ENCODE measurements around the gene EPM2AIP1. TPM values are rescaled to one million over a fixed set of nuclear protein-coding genes. Genes with fewer than 3 reads are reported as not detected.

Gene EPM2AIP1
- polyA plus RNA-seq, 1 donor from 2014 or later: 41.4 TPM

DNA sequence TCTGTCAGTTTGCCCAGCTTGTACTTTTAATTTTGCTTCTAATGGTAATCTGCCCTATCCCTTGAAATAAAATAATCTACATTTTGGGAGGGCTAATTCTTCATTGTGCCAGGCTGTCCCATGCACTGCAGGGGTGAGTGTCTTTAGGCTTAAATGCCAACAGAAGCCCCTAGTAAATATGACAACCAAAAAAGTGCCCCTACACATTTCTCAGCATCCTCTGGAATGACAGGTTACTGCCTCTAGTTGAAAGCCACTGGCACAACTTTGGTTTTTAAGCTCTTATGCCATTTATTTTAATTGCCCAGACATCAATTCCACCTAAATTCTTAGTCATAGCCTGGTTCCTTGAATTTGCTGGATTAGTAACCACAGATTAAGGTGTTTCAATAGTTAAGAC, 3.4 kb downstream of the EPM2AIP1 start:
- Histone ChIP-seq H3K9me3 (ENCODE audit: low read length) (no peaks in the 10 kb centered on the region), H4K20me1 (ENCODE audit: insufficient read depth) (no peaks in the 10 kb centered on the region), H3K27me3 (ENCODE audit: insufficient read depth, low read depth, low read length) (no peaks in the 10 kb centered on the region), H3F3A (ENCODE audit: insufficient read depth, low read length, poor library complexity, severe bottlenecking) (no peaks in the 10 kb centered on the region), H3K36me3 (ENCODE audit: insufficient read depth, low read length) (peaks cover 8% of the 10 kb centered on the region), H3K27ac (ENCODE audit: low read length) (no peak overlapping the region), H2AFZ (ENCODE audit: low read depth, low read length) (no peak overlapping the region), H3K79me2 (replicated peaks; ENCODE audit: insufficient read depth, low read length) (peaks cover 51% of the 10 kb centered on the region), H3K4me2 (ENCODE audit: low read length) (peak overlapping the region; percentile 82), H3K4me3 (ENCODE audit: low read length) (peak overlapping the region; percentile 82), H3K9ac (ENCODE audit: low read length) (peak overlapping the region; percentile 4), H3K9me2 (ENCODE audit: insufficient read depth, low read length) (no peaks in the 10 kb centered on the region)
- TF ChIP-seq MXI1 (conservative IDR thresholded peaks at IDR 0.05; ENCODE audit: poor library complexity, severe bottlenecking) (no peak), EP300 (conservative IDR thresholded peaks at IDR 0.05; ENCODE audit: poor library complexity, severe bottlenecking) (no peak), POLR2AphosphoS5 (IDR thresholded peaks at IDR 0.05) (no peak)

GRCh38 chr3:36989005-36989404, 3.9 kb downstream of the EPM2AIP1 start:
- TF ChIP-seq TAF1 (IDR thresholded peaks at IDR 0.05; ENCODE audit: low read depth) (no peak), EZH2 (IDR thresholded peaks at IDR 0.05; ENCODE audit: borderline replicate concordance, insufficient read depth, low read length, poor library complexity, severe bottlenecking) (no peak), POLR2AphosphoS5 (IDR thresholded peaks at IDR 0.05) (no peak), MXI1 (conservative IDR thresholded peaks at IDR 0.05; ENCODE audit: poor library complexity, severe bottlenecking) (no peak), RAD21 (conservative IDR thresholded peaks at IDR 0.05) (no peak), CTCF (IDR thresholded peaks at IDR 0.05; ENCODE audit: poor library complexity, severe bottlenecking) (no peak)
- TF ChIP-seq, protein P1, sequence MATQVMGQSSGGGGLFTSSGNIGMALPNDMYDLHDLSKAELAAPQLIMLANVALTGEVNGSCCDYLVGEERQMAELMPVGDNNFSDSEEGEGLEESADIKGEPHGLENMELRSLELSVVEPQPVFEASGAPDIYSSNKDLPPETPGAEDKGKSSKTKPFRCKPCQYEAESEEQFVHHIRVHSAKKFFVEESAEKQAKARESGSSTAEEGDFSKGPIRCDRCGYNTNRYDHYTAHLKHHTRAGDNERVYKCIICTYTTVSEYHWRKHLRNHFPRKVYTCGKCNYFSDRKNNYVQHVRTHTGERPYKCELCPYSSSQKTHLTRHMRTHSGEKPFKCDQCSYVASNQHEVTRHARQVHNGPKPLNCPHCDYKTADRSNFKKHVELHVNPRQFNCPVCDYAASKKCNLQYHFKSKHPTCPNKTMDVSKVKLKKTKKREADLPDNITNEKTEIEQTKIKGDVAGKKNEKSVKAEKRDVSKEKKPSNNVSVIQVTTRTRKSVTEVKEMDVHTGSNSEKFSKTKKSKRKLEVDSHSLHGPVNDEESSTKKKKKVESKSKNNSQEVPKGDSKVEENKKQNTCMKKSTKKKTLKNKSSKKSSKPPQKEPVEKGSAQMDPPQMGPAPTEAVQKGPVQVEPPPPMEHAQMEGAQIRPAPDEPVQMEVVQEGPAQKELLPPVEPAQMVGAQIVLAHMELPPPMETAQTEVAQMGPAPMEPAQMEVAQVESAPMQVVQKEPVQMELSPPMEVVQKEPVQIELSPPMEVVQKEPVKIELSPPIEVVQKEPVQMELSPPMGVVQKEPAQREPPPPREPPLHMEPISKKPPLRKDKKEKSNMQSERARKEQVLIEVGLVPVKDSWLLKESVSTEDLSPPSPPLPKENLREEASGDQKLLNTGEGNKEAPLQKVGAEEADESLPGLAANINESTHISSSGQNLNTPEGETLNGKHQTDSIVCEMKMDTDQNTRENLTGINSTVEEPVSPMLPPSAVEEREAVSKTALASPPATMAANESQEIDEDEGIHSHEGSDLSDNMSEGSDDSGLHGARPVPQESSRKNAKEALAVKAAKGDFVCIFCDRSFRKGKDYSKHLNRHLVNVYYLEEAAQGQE (IDR thresholded peaks at IDR 0.05; ENCODE audit: borderline replicate concordance): no peak
- Histone ChIP-seq H3K4me3 (ENCODE audit: low read length) (peak overlapping the region; percentile 82), H3K9me2 (ENCODE audit: insufficient read depth, low read length) (no peaks in the 10 kb centered on the region), H3K79me2 (replicated peaks; ENCODE audit: insufficient read depth, low read length) (peaks cover 46% of the 10 kb centered on the region), H2AFZ (ENCODE audit: low read depth, low read length) (no peak overlapping the region), H3K4me2 (ENCODE audit: low read length) (peak overlapping the region; percentile 82), H3K27me3 (ENCODE audit: insufficient read depth, low read depth, low read length) (no peaks in the 10 kb centered on the region), H4K20me1 (ENCODE audit: insufficient read depth) (no peaks in the 10 kb centered on the region), H3K9me3 (ENCODE audit: low read length) (no peaks in the 10 kb centered on the region), H3K27ac (ENCODE audit: low read length) (no peak overlapping the region), H3K9ac (ENCODE audit: low read length) (no peak overlapping the region), H3K36me3 (ENCODE audit: insufficient read depth, low read length) (peaks cover 11% of the 10 kb centered on the region), H3F3A (ENCODE audit: insufficient read depth, low read length, poor library complexity, severe bottlenecking) (no peaks in the 10 kb centered on the region)

DNA sequence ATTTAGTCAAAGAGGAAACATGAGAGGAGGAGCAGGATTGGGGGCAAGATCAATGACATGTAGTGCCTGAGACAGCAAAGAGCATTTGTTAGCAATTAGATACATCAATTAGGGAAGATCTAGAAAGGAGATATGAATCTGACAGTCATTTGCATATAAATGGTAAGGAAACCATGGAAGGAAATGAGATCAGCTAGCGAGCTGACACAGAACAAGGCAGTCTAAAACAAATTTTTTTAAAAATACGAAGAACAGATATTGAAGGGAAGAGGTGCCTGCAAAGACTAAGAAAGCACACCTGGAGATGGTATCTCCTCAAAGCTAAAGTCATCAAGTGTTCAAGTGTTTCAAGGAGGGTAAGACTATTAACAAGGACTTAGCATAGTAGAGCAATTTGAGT, 4.6 kb downstream of the EPM2AIP1 start:
- Histone ChIP-seq H3K4me2 (ENCODE audit: low read length) (peak overlapping the region; percentile 82), H3K79me2 (replicated peaks; ENCODE audit: insufficient read depth, low read length) (peaks cover 45% of the 10 kb centered on the region), H3K27ac (ENCODE audit: low read length) (no peak overlapping the region), H3K9ac (ENCODE audit: low read length) (no peak overlapping the region), H3K9me3 (ENCODE audit: low read length) (no peaks in the 10 kb centered on the region), H3K27me3 (ENCODE audit: insufficient read depth, low read depth, low read length) (no peaks in the 10 kb centered on the region), H3K9me2 (ENCODE audit: insufficient read depth, low read length) (no peaks in the 10 kb centered on the region), H3F3A (ENCODE audit: insufficient read depth, low read length, poor library complexity, severe bottlenecking) (no peaks in the 10 kb centered on the region), H4K20me1 (ENCODE audit: insufficient read depth) (no peaks in the 10 kb centered on the region), H2AFZ (ENCODE audit: low read depth, low read length) (no peak overlapping the region), H3K4me3 (ENCODE audit: low read length) (peak overlapping the region; percentile 82), H3K36me3 (ENCODE audit: insufficient read depth, low read length) (peaks cover 11% of the 10 kb centered on the region)
- TF ChIP-seq RAD21 (conservative IDR thresholded peaks at IDR 0.05) (no peak), EP300 (conservative IDR thresholded peaks at IDR 0.05; ENCODE audit: poor library complexity, severe bottlenecking) (no peak), TAF1 (IDR thresholded peaks at IDR 0.05; ENCODE audit: low read depth) (no peak), CTCF (IDR thresholded peaks at IDR 0.05; ENCODE audit: poor library complexity, severe bottlenecking) (no peak), MXI1 (conservative IDR thresholded peaks at IDR 0.05; ENCODE audit: poor library complexity, severe bottlenecking) (no peak), POLR2AphosphoS5 (IDR thresholded peaks at IDR 0.05) (no peak), EZH2 (IDR thresholded peaks at IDR 0.05; ENCODE audit: borderline replicate concordance, insufficient read depth, low read length, poor library complexity, severe bottlenecking) (no peak), SMC3 (conservative IDR thresholded peaks at IDR 0.05; ENCODE audit: poor library complexity) (no peak)
- TF ChIP-seq, protein P1 (IDR thresholded peaks at IDR 0.05; ENCODE audit: borderline replicate concordance): no peak

Measured in neural cell (in vitro differentiated cells).